ENCODE measurements around the gene TUBA4A.

- TF ChIP-seq POLR2A (IDR thresholded peaks at IDR 0.05; ENCODE audit: low read depth, low read length) (no peak), POLR2AphosphoS5 (IDR thresholded peaks at IDR 0.05; ENCODE audit: low read depth, low read length) (no peak)
Observed at GRCh38 chr2:219299372-219299760, 45.6 kb upstream of the TUBA4A start.

Measured in GM12892 (cell line).